GM12878 (cell line): ENCODE data around the gene GRIK5. TPM values are rescaled to one million over a fixed set of nuclear protein-coding genes. Genes with fewer than 3 reads are reported as not detected.

Experiments used
- ATAC-seq: fragments of 200-7000 bp; cut with Tn5 transposase; 3 replicates; pipeline ENCODE4 v1.9.1; 2020; ENCODE audit warnings: mild to moderate bottlenecking, moderate library complexity
- BruUV-seq: library from RNA; stranded (reverse); fragments of 400-500 nt; replicated peaks from 2 replicates; lab custom pipeline; 2021; lab: Mats Ljungman, UMichigan
- CTCF ChIA-PET: fragments of 300-600 bp; sonication (Branson Sonifier 250); formaldehyde crosslinking; extraction: SDS; loops from one replicate; lab custom pipeline; 2021; ENCODE audit warnings: inconsistent platforms; lab: Yijun Ruan, JAX
- POLR2A ChIA-PET: fragments of 350-600 bp; formaldehyde crosslinking; extraction: SDS; loops from one replicate; lab custom pipeline; 2021; ENCODE audit warnings: inconsistent platforms; lab: Charles Lee
- RAD21 ChIA-PET: fragments of 300-600 bp; sonication (Branson Sonifier 250); formaldehyde crosslinking; loops from one replicate; lab custom pipeline; 2023; ENCODE audit warnings: antibody characterized with exemption; ENCODE audit not compliant: unreplicated experiment; lab: Charles Lee
- SMC1A ChIA-PET: fragments of 300-600 bp; sonication (Branson Sonifier 250); formaldehyde crosslinking; loops from one replicate; lab custom pipeline; 2023; ENCODE audit not compliant: unreplicated experiment, uncharacterized antibody; lab: Charles Lee
- DNase-seq: peaks from one replicate; pipeline ENCODE4 v3.0.0-alpha.2; 2011; ENCODE audit warnings: low read depth, low spot score
- FAIRE-seq: peaks from 3 replicates; lab custom pipeline; 2011; peaks lifted over from hg19 to GRCh38; lab: Jason Lieb, UNC
- H2AFZ ChIP-seq: 2 replicates; pipeline ENCODE4 v1.6.0; 2011; ENCODE audit warnings: low read depth, low read length, control low read depth; ENCODE audit not compliant: control insufficient read depth
- H3K27ac ChIP-seq: 2 replicates; pipeline ENCODE4 v1.5.1; 2011; ENCODE audit warnings: control low read depth; ENCODE audit not compliant: control insufficient read depth, insufficient read depth
- H3K27me3 ChIP-seq, 2 experiments: replicated peaks in 1 of 2; 2 replicates each; pipeline versions ENCODE4 v1.6.0 to v1.6.1; 2011; ENCODE audit warnings: low read length in 1 of 2; ENCODE audit not compliant: control insufficient read depth in 2 of 2, insufficient read depth in 2 of 2
- H3K36me3 ChIP-seq, 2 experiments: 2 replicates each; pipeline ENCODE4 v1.5.1; 2011; ENCODE audit warnings: low read length in 1 of 2; ENCODE audit not compliant: control insufficient read depth in 2 of 2, insufficient read depth in 2 of 2
- H3K4me1 ChIP-seq: 2 replicates; pipeline ENCODE4 v1.6.1; 2011; ENCODE audit warnings: mild to moderate bottlenecking, low read length, moderate library complexity, mixed read lengths; ENCODE audit not compliant: control insufficient read depth, insufficient read depth
- H3K4me2 ChIP-seq: 2 replicates; pipeline ENCODE4 v1.6.0; 2011; ENCODE audit warnings: control low read depth; ENCODE audit not compliant: control insufficient read depth, insufficient read depth
- H3K4me3 ChIP-seq: fragments of 200-600 bp; sonication (generic); 2 replicates; pipeline ENCODE4 v1.5.1; 2016
- H3K79me2 ChIP-seq: 2 replicates; pipeline ENCODE4 v1.6.0; 2011; ENCODE audit warnings: low read length; ENCODE audit not compliant: control insufficient read depth, insufficient read depth
- H3K9ac ChIP-seq: 2 replicates; pipeline ENCODE4 v1.8.0; 2011; ENCODE audit warnings: low read length, control low read depth, mixed read lengths; ENCODE audit not compliant: control insufficient read depth, insufficient read depth
- H3K9me3 ChIP-seq: replicated peaks from 3 replicates; pipeline ENCODE4 v1.5.1; 2011; ENCODE audit warnings: mild to moderate bottlenecking, low read length; ENCODE audit not compliant: control insufficient read depth, insufficient read depth
- H4K20me1 ChIP-seq: 2 replicates; pipeline ENCODE4 v1.6.0; 2011; ENCODE audit not compliant: control insufficient read depth, insufficient read depth
- ATF7 ChIP-seq: fragments of 450-650 bp; IDR thresholded peaks from 2 replicates; pipeline ENCODE4 v1.6.1; 2016; ENCODE audit warnings: low read depth, mild to moderate bottlenecking
- BCL11A ChIP-seq: IDR thresholded peaks from 2 replicates; pipeline ENCODE4 v1.6.1; 2011; ENCODE audit warnings: low read depth, low read length
- BMI1 ChIP-seq: fragments of 450-650 bp; IDR thresholded peaks from 2 replicates; pipeline ENCODE4 v1.6.1; 2016; ENCODE audit warnings: mild to moderate bottlenecking, moderate library complexity, borderline replicate concordance
- MEF2B ChIP-seq: fragments of 450-650 bp; IDR thresholded peaks from 2 replicates; pipeline ENCODE4 v1.6.1; 2018; ENCODE audit warnings: mild to moderate bottlenecking, moderate library complexity; ENCODE audit not compliant: partially characterized antibody, poor library complexity, severe bottlenecking
- POLR2AphosphoS2 ChIP-seq: IDR thresholded peaks from 2 replicates; pipeline ENCODE4 v1.6.1; 2011; ENCODE audit warnings: low read depth, mild to moderate bottlenecking, low read length, improper control_type of control experiment, moderate library complexity
- RAD21 ChIP-seq: IDR thresholded peaks from 2 replicates; pipeline ENCODE4 v1.6.1; 2011; ENCODE audit warnings: mild to moderate bottlenecking, low read depth, low read length, moderate library complexity; ENCODE audit not compliant: insufficient read depth
- SIX5 ChIP-seq: IDR thresholded peaks from 2 replicates; pipeline ENCODE4 v1.6.1; 2011; ENCODE audit warnings: mild to moderate bottlenecking, low read depth, low read length, moderate library complexity; ENCODE audit not compliant: severe bottlenecking
- SP1 ChIP-seq: IDR thresholded peaks from one replicate; pipeline ENCODE4 v1.6.1; 2011; ENCODE audit warnings: low read depth, low read length
- SREBF2 ChIP-seq: IDR thresholded peaks from 2 replicates; pipeline ENCODE4 v1.6.1; 2012; ENCODE audit warnings: mild to moderate bottlenecking, low read length
- TCF7 ChIP-seq: IDR thresholded peaks from 2 replicates; pipeline ENCODE4 v1.6.1; 2014; ENCODE audit warnings: antibody characterized with exemption, borderline replicate concordance
- ZNF384 ChIP-seq: IDR thresholded peaks from 2 replicates; pipeline ENCODE4 v1.6.1; 2012; ENCODE audit warnings: low read depth, mild to moderate bottlenecking, low read length, improper control_type of control experiment, borderline replicate concordance
- WGBS: methylation state at CpG from one replicate; pipeline ENCODE4 v1.1.6; 2016; ENCODE audit warnings: low lambda C conversion rate; ENCODE audit not compliant: insufficient replicate concordance, insufficient coverage; ENCODE audit errors: missing lambda C conversion rate; 5-methylcytosine and 5-hydroxymethylcytosine counted together
- in situ Hi-C: fragments of 300-500 bp; cut with MboI; formaldehyde crosslinking; loops from 9 replicates; pipeline ENCODE4 v1.14.3; 2018; ENCODE audit warnings: mixed read lengths
- intact Hi-C: fragments of 100-400 bp; cut with micrococcal nuclease; formaldehyde crosslinking; loops from one replicate; pipeline ENCODE4 v1.14.2; 2022; ENCODE audit not compliant: unreplicated experiment
- polyA plus RNA-seq, 11 experiments: library from polyadenylated mRNA; depleted of rRNA in 4 of 11; unstranded in 6 of 11; stranded (reverse) in 5 of 11; fragments of >200 nt; fragmentation: Nextera tagmentation in 4 of 11; fragmentation: Illumina TruSeq in 1 of 11; extraction: Ambion mirVana in 4 of 11; extraction: Trizol in 1 of 11; gene quantifications; 1 replicate in 1 of 11; 2 replicates in 10 of 11; pipeline versions ENCODE4 v1.2.1 to v1.2.3, GENCODE V29; 2011 to 2016; ENCODE audit warnings: inconsistent platforms in 2 of 11, missing spikeins in 2 of 11, low read depth in 1 of 11
- total RNA-seq, 4 experiments: library from RNA; depleted of rRNA in 3 of 4; stranded (reverse); fragments of >200 nt in 3 of 4; fragmentation: Illumina TruSeq in 1 of 4; extraction: Trizol in 1 of 4; gene quantifications; 2 replicates each; pipeline versions ENCODE4 v1.2.1 to v1.2.3, GENCODE V29; 2013 to 2021
- TF ChIP-seq, protein P1 (sequence below): fragments of 450-650 bp; formaldehyde crosslinking; IDR thresholded peaks from 2 replicates; pipeline ENCODE4 v1.4.0; 2020; ENCODE audit warnings: mild to moderate bottlenecking, moderate library complexity

The GRIK5 gene
- total and polyA plus RNA-seq, 10 of the 15 experiments (the other 5 are each of a cell fraction or from before 2014, with no cell fraction given): 0.03 to 0.23 (median 0.07) TPM; not detected in 3

DNA sequence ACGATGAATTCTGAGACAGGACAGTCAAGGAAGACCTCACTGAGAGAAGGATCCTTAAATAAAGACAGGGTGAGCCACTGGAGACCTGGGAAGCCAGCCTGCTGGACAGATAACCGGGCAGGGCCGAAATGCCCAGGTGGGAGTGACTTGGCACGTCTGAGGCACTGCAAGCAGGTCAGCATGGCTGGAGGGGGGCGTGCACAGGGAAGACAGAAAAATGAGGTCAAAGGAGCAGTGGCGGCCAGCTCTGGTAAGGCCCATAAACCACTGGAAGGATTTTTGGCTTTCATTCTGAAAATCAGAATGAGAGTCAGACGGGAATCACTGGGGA is 70.2 kb downstream of the GRIK5 start:
- Histone ChIP-seq H3K4me1 (no peaks in the 10 kb centered on the region), H3K9ac (no peak overlapping the region), H3K4me2 (no peak overlapping the region), H3K79me2 (no peaks in the 10 kb centered on the region), H3K27ac (no peak overlapping the region), H3K36me3 (no peaks in the 10 kb centered on the region), H3K27me3 (peaks cover 3 to 21% of the 10 kb centered on the region in 2 experiments; a peak in 2 of 4 replicates), H3K9me3 (no peaks in the 10 kb centered on the region), H4K20me1 (no peaks in the 10 kb centered on the region), H3K4me3 (no peak overlapping the region), H2AFZ (no peak overlapping the region)
- WGBS: 10% methylated on average over 7 of the region's 7 CpGs
- intact Hi-C loops (no loop called here), in situ Hi-C loops (no loop called here)
- ChIA-PET CTCF (interaction anchor here (1.2 to 1.6 kb wide), 2 partner anchors 21 to 35 kb away, joined by 3 to 10 read pairs; no protein-coding TSS in a partner anchor), SMC1A (no interaction called here), RAD21 (no interaction called here), POLR2A (no interaction called here)
- ATAC-seq: no peak
- FAIRE-seq: no peak
- TF ChIP-seq MEF2B (no peak), ATF7 (no peak)
- no peak for DNase-seq
- BruUV-seq: no TSS peak

DNA sequence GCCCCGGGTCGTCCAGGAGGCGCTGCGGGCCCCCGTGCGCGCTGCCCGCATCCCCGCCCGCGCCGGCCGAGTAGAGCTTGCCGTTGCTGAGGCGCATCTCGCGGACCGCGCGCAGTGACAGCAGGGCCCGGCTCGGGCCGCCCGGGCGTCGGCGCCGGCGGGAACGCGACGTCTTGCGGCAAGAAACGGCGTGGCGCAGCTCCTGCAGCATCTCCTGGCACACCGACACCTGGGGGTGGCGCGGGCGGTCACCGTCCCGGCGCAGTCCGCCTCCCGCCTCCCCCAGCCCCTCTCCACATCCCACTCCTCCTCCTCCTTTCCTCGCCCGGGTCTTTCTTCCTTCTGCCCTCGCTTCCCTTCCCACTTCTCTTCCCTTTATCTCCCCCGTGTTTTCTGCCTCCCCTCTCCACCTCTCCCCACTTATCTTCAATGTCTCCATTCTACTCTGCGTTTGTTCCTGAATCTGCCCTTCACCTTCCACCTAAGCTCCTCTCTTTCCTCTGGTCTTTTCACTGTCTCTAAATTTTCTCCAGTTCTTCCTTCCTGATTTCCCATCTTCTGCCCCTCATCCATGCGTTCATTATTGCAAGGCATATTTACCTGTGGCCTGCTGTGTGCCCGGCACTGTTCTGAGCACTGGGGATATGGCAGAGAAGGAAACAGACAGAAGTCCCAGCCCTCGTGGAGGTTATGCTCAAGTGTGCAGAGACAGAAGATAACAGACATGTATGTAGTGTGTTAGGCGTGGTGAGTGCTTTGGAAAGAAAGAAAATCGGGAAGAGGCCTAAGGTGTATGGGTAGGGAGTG is 70.7 kb downstream of the GRIK5 start:
- Histone ChIP-seq H3K27ac (no peak overlapping the region), H3K4me2 (no peak overlapping the region), H3K27me3 (peaks cover 3 to 21% of the 10 kb centered on the region in 2 experiments; a peak in 2 of 4 replicates), H3K4me1 (no peaks in the 10 kb centered on the region; the same call in 1 of the 2 replicates), H2AFZ (no peak overlapping the region), H3K36me3 (no peaks in the 10 kb centered on the region), H3K9me3 (no peaks in the 10 kb centered on the region), H4K20me1 (no peaks in the 10 kb centered on the region), H3K4me3 (no peak overlapping the region), H3K79me2 (no peaks in the 10 kb centered on the region), H3K9ac (no peak overlapping the region)
- ChIA-PET CTCF (interaction anchor here (1.2 to 1.6 kb wide), 2 partner anchors 21 to 35 kb away, joined by 3 to 10 read pairs; no protein-coding TSS in a partner anchor), RAD21 (no interaction called here), POLR2A (no interaction called here), SMC1A (no interaction called here)
- ATAC-seq (no peak), DNase-seq (no peak), FAIRE-seq (no peak)
- intact Hi-C loops: no loop called here
- in situ Hi-C loops: no loop called here
- 34% methylated on average over 12 of the region's 55 CpGs for WGBS
- no TSS peak for BruUV-seq
- no peak for TF ChIP-seq TCF7
- TF ChIP-seq, protein P1, sequence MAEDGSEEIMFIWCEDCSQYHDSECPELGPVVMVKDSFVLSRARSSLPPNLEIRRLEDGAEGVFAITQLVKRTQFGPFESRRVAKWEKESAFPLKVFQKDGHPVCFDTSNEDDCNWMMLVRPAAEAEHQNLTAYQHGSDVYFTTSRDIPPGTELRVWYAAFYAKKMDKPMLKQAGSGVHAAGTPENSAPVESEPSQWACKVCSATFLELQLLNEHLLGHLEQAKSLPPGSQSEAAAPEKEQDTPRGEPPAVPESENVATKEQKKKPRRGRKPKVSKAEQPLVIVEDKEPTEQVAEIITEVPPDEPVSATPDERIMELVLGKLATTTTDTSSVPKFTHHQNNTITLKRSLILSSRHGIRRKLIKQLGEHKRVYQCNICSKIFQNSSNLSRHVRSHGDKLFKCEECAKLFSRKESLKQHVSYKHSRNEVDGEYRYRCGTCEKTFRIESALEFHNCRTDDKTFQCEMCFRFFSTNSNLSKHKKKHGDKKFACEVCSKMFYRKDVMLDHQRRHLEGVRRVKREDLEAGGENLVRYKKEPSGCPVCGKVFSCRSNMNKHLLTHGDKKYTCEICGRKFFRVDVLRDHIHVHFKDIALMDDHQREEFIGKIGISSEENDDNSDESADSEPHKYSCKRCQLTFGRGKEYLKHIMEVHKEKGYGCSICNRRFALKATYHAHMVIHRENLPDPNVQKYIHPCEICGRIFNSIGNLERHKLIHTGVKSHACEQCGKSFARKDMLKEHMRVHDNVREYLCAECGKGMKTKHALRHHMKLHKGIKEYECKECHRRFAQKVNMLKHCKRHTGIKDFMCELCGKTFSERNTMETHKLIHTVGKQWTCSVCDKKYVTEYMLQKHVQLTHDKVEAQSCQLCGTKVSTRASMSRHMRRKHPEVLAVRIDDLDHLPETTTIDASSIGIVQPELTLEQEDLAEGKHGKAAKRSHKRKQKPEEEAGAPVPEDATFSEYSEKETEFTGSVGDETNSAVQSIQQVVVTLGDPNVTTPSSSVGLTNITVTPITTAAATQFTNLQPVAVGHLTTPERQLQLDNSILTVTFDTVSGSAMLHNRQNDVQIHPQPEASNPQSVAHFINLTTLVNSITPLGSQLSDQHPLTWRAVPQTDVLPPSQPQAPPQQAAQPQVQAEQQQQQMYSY (CRISPR knock-in tag): no peak
- no peak for TF ChIP-seq SIX5
- TF ChIP-seq POLR2AphosphoS2: no peak
- TF ChIP-seq RAD21: no peak
- no peak for TF ChIP-seq SREBF2
- TF ChIP-seq BCL11A: no peak
- TF ChIP-seq BMI1: no peak
- no peak for TF ChIP-seq SP1
- no peak for TF ChIP-seq ZNF384
